GM12878 (cell line): Measurements from ENCODE around the gene NCS1. TPM values are rescaled to one million over a fixed set of nuclear protein-coding genes. Genes with fewer than 3 reads are reported as not detected.

Experiments used
- ATAC-seq: fragments of 200-7000 bp; cut with Tn5 transposase; 3 replicates; pipeline ENCODE4 v1.9.1; 2020; ENCODE audit warnings: mild to moderate bottlenecking, moderate library complexity
- BruUV-seq: library from RNA; stranded (reverse); fragments of 400-500 nt; replicated peaks from 2 replicates; lab custom pipeline; 2021; lab: Mats Ljungman, UMichigan
- CTCF ChIA-PET: fragments of 300-600 bp; sonication (Branson Sonifier 250); formaldehyde crosslinking; extraction: SDS; loops from one replicate; lab custom pipeline; 2021; ENCODE audit warnings: inconsistent platforms; lab: Yijun Ruan, JAX
- POLR2A ChIA-PET: fragments of 350-600 bp; formaldehyde crosslinking; extraction: SDS; loops from one replicate; lab custom pipeline; 2021; ENCODE audit warnings: inconsistent platforms; lab: Charles Lee
- RAD21 ChIA-PET: fragments of 300-600 bp; sonication (Branson Sonifier 250); formaldehyde crosslinking; loops from one replicate; lab custom pipeline; 2023; ENCODE audit warnings: antibody characterized with exemption; ENCODE audit not compliant: unreplicated experiment; lab: Charles Lee
- SMC1A ChIA-PET: fragments of 300-600 bp; sonication (Branson Sonifier 250); formaldehyde crosslinking; loops from one replicate; lab custom pipeline; 2023; ENCODE audit not compliant: unreplicated experiment, uncharacterized antibody; lab: Charles Lee
- DNase-seq: peaks from one replicate; pipeline ENCODE4 v3.0.0-alpha.2; 2011; ENCODE audit warnings: low read depth, low spot score
- FAIRE-seq: peaks from 3 replicates; lab custom pipeline; 2011; peaks lifted over from hg19 to GRCh38; lab: Jason Lieb, UNC
- H2AFZ ChIP-seq: 2 replicates; pipeline ENCODE4 v1.6.0; 2011; ENCODE audit warnings: low read depth, low read length, control low read depth; ENCODE audit not compliant: control insufficient read depth
- H3K27ac ChIP-seq: 2 replicates; pipeline ENCODE4 v1.5.1; 2011; ENCODE audit warnings: control low read depth; ENCODE audit not compliant: control insufficient read depth, insufficient read depth
- H3K27me3 ChIP-seq, 2 experiments: replicated peaks in 1 of 2; 2 replicates each; pipeline versions ENCODE4 v1.6.0 to v1.6.1; 2011; ENCODE audit warnings: low read length in 1 of 2; ENCODE audit not compliant: control insufficient read depth in 2 of 2, insufficient read depth in 2 of 2
- H3K36me3 ChIP-seq, 2 experiments: 2 replicates each; pipeline ENCODE4 v1.5.1; 2011; ENCODE audit warnings: low read length in 1 of 2; ENCODE audit not compliant: control insufficient read depth in 2 of 2, insufficient read depth in 2 of 2
- H3K4me1 ChIP-seq: 2 replicates; pipeline ENCODE4 v1.6.1; 2011; ENCODE audit warnings: mild to moderate bottlenecking, low read length, moderate library complexity, mixed read lengths; ENCODE audit not compliant: control insufficient read depth, insufficient read depth
- H3K4me2 ChIP-seq: 2 replicates; pipeline ENCODE4 v1.6.0; 2011; ENCODE audit warnings: control low read depth; ENCODE audit not compliant: control insufficient read depth, insufficient read depth
- H3K4me3 ChIP-seq: fragments of 200-600 bp; sonication (generic); 2 replicates; pipeline ENCODE4 v1.5.1; 2016
- H3K79me2 ChIP-seq: 2 replicates; pipeline ENCODE4 v1.6.0; 2011; ENCODE audit warnings: low read length; ENCODE audit not compliant: control insufficient read depth, insufficient read depth
- H3K9ac ChIP-seq: 2 replicates; pipeline ENCODE4 v1.8.0; 2011; ENCODE audit warnings: low read length, control low read depth, mixed read lengths; ENCODE audit not compliant: control insufficient read depth, insufficient read depth
- H3K9me3 ChIP-seq: replicated peaks from 3 replicates; pipeline ENCODE4 v1.5.1; 2011; ENCODE audit warnings: mild to moderate bottlenecking, low read length; ENCODE audit not compliant: control insufficient read depth, insufficient read depth
- H4K20me1 ChIP-seq: 2 replicates; pipeline ENCODE4 v1.6.0; 2011; ENCODE audit not compliant: control insufficient read depth, insufficient read depth
- EP300 ChIP-seq, 2 experiments: fragments of 150-350 bp in 1 of 2; IDR thresholded peaks; 2 replicates each; pipeline ENCODE4 v1.6.1; 2011 to 2012; ENCODE audit warnings: low read depth in 2 of 2, low read length in 2 of 2, borderline replicate concordance in 1 of 2, improper control_type of control experiment in 1 of 2, inconsistent platforms in 1 of 2; ENCODE audit not compliant: control insufficient read depth in 1 of 2
- SMAD1 ChIP-seq: fragments of 450-650 bp; IDR thresholded peaks from 2 replicates; pipeline ENCODE4 v1.6.1; 2018; ENCODE audit warnings: mild to moderate bottlenecking, low read depth; ENCODE audit not compliant: partially characterized antibody
- ZSCAN29 ChIP-seq: fragments of 450-650 bp; IDR thresholded peaks from 2 replicates; pipeline ENCODE4 v1.6.1; 2017; ENCODE audit warnings: mild to moderate bottlenecking, moderate library complexity
- WGBS: methylation state at CpG from one replicate; pipeline ENCODE4 v1.1.6; 2016; ENCODE audit warnings: low lambda C conversion rate; ENCODE audit not compliant: insufficient replicate concordance, insufficient coverage; ENCODE audit errors: missing lambda C conversion rate; 5-methylcytosine and 5-hydroxymethylcytosine counted together
- in situ Hi-C: fragments of 300-500 bp; cut with MboI; formaldehyde crosslinking; loops from 9 replicates; pipeline ENCODE4 v1.14.3; 2018; ENCODE audit warnings: mixed read lengths
- intact Hi-C: fragments of 100-400 bp; cut with micrococcal nuclease; formaldehyde crosslinking; loops from one replicate; pipeline ENCODE4 v1.14.2; 2022; ENCODE audit not compliant: unreplicated experiment
- polyA plus RNA-seq, 11 experiments: library from polyadenylated mRNA; depleted of rRNA in 4 of 11; unstranded in 6 of 11; stranded (reverse) in 5 of 11; fragments of >200 nt; fragmentation: Nextera tagmentation in 4 of 11; fragmentation: Illumina TruSeq in 1 of 11; extraction: Ambion mirVana in 4 of 11; extraction: Trizol in 1 of 11; gene quantifications; 1 replicate in 1 of 11; 2 replicates in 10 of 11; pipeline versions ENCODE4 v1.2.1 to v1.2.3, GENCODE V29; 2011 to 2016; ENCODE audit warnings: inconsistent platforms in 2 of 11, missing spikeins in 2 of 11, low read depth in 1 of 11
- total RNA-seq, 4 experiments: library from RNA; depleted of rRNA in 3 of 4; stranded (reverse); fragments of >200 nt in 3 of 4; fragmentation: Illumina TruSeq in 1 of 4; extraction: Trizol in 1 of 4; gene quantifications; 2 replicates each; pipeline versions ENCODE4 v1.2.1 to v1.2.3, GENCODE V29; 2013 to 2021
- TF ChIP-seq, protein P1 (sequence below): fragments of 450-650 bp; formaldehyde crosslinking; IDR thresholded peaks from 2 replicates; pipeline ENCODE4 v1.4.0; 2022; ENCODE audit warnings: mild to moderate bottlenecking, moderate library complexity
- TF ChIP-seq, protein P2 (sequence below): IDR thresholded peaks from 2 replicates; pipeline ENCODE4 v1.6.1; 2012; ENCODE audit warnings: mild to moderate bottlenecking, low read depth, low read length

The NCS1 gene
- total and polyA plus RNA-seq, 10 of the 15 experiments (the other 5 are each of a cell fraction or from before 2014, with no cell fraction given): 0.04 to 0.22 (median 0.06) TPM; not detected in 4

DNA sequence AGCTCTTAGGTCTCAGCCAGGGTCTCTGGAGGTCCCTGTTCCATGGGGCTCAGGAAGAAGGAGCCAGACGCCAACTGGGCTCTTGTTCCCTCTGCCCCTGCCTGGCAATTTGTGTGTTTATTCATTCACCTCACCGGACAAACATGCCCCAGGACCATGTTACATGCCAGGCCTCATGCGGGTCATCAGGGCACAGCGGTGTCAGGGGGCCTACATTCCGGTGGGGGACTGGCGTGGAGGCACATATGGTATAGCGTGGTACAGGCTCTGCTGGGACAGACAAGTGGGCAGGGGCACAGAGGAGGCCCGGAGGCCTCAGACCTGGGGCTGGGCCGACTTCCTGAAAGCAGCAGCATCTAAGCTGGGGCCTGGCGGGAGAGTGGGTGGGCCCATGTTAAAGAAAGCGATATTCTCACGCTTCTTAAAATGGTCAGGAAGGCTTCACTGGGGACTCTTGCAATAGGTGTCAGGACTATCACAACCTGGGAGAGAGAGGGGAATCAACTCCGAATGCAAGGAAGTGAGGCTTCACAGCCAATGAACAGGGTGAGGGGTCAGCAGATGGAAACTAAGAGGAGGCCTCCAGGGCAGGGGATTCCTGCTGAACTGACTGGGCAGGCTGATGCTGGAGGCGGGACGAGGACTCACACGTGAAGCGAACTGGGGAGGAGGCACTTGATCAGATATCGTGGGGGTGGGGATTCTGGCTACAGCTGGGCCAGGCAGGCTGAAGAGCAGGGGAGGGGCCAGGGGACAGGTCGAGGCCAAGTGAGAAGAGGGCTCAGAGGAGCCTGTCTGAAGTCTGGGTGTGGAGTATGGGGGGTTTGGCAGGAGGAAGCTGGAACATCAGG lies 41.9 kb downstream of the NCS1 start (continued):
- TF ChIP-seq, protein P1, sequence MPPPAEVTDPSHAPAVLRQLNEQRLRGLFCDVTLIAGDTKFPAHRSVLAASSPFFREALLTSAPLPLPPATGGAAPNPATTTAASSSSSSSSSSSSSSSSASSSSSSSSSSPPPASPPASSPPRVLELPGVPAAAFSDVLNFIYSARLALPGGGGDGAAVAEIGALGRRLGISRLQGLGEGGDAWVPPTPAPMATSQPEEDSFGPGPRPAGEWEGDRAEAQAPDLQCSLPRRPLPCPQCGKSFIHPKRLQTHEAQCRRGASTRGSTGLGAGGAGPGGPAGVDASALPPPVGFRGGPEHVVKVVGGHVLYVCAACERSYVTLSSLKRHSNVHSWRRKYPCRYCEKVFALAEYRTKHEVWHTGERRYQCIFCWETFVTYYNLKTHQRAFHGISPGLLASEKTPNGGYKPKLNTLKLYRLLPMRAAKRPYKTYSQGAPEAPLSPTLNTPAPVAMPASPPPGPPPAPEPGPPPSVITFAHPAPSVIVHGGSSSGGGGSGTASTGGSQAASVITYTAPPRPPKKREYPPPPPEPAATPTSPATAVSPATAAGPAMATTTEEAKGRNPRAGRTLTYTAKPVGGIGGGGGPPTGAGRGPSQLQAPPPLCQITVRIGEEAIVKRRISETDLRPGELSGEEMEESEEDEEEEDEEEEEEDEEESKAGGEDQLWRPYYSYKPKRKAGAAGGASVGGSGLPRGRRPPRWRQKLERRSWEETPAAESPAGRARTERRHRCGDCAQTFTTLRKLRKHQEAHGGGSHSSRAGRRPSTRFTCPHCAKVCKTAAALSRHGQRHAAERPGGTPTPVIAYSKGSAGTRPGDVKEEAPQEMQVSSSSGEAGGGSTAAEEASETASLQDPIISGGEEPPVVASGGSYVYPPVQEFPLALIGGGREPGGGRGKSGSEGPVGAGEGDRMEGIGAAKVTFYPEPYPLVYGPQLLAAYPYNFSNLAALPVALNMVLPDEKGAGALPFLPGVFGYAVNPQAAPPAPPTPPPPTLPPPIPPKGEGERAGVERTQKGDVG (CRISPR knock-in tag): no peak

DNA sequence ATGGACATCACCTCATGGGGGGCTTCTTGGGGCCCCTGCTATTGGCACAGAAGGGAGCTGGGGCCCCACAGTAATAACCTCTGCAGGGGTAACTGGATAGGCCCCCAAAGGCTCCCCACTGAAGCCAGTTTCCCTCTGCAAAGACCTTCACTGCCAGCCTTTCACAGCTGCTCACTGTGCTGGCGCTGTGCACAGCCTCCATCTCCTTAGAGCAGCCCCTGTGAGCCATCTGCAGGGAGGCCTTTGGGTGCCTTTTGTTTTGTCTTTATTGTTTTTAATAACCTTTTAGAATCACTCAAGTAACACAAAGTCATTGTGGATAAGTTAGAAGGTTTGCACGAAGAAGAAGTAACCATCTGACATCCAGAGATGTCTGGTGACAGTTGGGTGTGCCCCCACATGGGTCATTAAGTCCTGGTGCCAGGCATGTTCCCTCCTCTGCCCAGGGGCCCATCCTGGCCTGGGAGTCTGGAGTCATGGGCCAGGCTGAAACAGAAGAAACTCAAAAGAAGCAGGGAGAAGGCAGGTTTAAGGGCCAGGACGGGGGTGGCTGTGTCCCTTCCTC lies 42.7 kb downstream of the NCS1 start:
- RAD21 ChIA-PET: no interaction called here
- 0% methylated on average over 3 of the region's 3 CpGs for WGBS
- BruUV-seq: no TSS peak
- ATAC-seq (no peak), FAIRE-seq (no peak), DNase-seq (no peak)
- intact Hi-C loops: no loop called here
- CTCF ChIA-PET: no interaction called here
- Histone ChIP-seq H3K9ac (no peak overlapping the region), H3K9me3 (no peaks in the 10 kb centered on the region), H3K79me2 (no peaks in the 10 kb centered on the region), H3K36me3 (no peaks in the 10 kb centered on the region), H3K4me3 (no peak overlapping the region), H3K27me3 (peaks cover 0 to 2% of the 10 kb centered on the region in 2 experiments; a peak in 2 of 4 replicates), H4K20me1 (no peaks in the 10 kb centered on the region), H3K4me1 (no peaks in the 10 kb centered on the region), H3K4me2 (no peak overlapping the region), H2AFZ (no peak overlapping the region), H3K27ac (no peak overlapping the region)
- SMC1A ChIA-PET: no interaction called here
- no peak for TF ChIP-seq EP300 (IDR thresholded peaks at IDR 0.05; ENCODE audit: borderline replicate concordance in 1 of 2, control insufficient read depth in 1 of 2, low read depth in 2 of 2, low read length in 2 of 2)
- TF ChIP-seq, protein P2, sequence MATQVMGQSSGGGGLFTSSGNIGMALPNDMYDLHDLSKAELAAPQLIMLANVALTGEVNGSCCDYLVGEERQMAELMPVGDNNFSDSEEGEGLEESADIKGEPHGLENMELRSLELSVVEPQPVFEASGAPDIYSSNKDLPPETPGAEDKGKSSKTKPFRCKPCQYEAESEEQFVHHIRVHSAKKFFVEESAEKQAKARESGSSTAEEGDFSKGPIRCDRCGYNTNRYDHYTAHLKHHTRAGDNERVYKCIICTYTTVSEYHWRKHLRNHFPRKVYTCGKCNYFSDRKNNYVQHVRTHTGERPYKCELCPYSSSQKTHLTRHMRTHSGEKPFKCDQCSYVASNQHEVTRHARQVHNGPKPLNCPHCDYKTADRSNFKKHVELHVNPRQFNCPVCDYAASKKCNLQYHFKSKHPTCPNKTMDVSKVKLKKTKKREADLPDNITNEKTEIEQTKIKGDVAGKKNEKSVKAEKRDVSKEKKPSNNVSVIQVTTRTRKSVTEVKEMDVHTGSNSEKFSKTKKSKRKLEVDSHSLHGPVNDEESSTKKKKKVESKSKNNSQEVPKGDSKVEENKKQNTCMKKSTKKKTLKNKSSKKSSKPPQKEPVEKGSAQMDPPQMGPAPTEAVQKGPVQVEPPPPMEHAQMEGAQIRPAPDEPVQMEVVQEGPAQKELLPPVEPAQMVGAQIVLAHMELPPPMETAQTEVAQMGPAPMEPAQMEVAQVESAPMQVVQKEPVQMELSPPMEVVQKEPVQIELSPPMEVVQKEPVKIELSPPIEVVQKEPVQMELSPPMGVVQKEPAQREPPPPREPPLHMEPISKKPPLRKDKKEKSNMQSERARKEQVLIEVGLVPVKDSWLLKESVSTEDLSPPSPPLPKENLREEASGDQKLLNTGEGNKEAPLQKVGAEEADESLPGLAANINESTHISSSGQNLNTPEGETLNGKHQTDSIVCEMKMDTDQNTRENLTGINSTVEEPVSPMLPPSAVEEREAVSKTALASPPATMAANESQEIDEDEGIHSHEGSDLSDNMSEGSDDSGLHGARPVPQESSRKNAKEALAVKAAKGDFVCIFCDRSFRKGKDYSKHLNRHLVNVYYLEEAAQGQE: no peak
- TF ChIP-seq SMAD1: no peak
- no peak for TF ChIP-seq ZSCAN29
- POLR2A ChIA-PET: no interaction called here
- in situ Hi-C loops: no loop called here
